ENCODE measurements around the gene FASN. TPM values are rescaled to one million over a fixed set of nuclear protein-coding genes. Genes with fewer than 3 reads are reported as not detected.

FASN gene
- total RNA-seq, 1 experiment from 2014 or later: 433 TPM

DNA sequence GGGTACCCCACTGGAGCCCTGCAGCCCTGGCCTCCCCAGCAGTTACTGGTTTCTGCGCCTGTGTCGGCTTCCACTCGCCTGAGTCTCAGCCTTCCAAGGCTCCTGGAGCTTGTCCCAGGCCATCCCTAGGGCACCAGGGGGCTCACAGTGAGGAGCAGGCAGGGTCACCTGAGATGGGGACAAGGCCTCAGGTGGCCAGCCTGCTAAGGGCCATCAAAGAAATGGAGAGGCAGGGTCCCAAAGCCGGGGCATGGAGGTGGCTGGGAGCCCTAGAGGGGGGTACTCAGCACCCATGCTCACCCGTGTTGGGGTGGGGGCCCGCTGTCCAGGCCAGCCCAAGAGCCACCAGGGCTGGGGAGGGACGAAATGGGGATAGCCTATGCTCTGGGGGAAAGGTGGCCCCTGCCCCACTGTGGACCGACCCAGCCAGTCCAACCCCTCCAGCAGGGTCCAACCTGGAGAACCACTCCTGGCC lies 1.3 kb downstream of the FASN start:
- H3K4me3 Mint-ChIP-seq: peak overlapping the region; percentile 74 to 82
- Histone ChIP-seq H4K91ac (ENCODE audit: insufficient read length, low read depth, low read length) (no peak overlapping the region), H3K79me1 (ENCODE audit: insufficient read depth, low read depth, low read length, poor library complexity, severe bottlenecking) (peaks cover 10% of the 10 kb centered on the region), H2BK20ac (ENCODE audit: low read depth, low read length, poor library complexity, severe bottlenecking) (no peak overlapping the region), H3K18ac (ENCODE audit: insufficient read length, low read depth, low read length) (no peak overlapping the region), H3T11ph (ENCODE audit: low read length) (no peak overlapping the region), H3K14ac (ENCODE audit: insufficient read depth, low read length) (0 out of 2 replicates have a peak overlapping the region, but pooled peaks have one; percentile 1), H3K4me2 (ENCODE audit: insufficient read depth, insufficient read length, low read length) (peak overlapping the region; percentile 73), H2BK120ac (ENCODE audit: low read depth, low read length, poor library complexity, severe bottlenecking) (no peak overlapping the region), H3K4me1 (ENCODE audit: insufficient read depth, low read length) (no peaks in the 10 kb centered on the region), H3K9me3 (ENCODE audit: control insufficient read depth, low read depth, low read length) (no peaks in the 10 kb centered on the region), H2AFZ (ENCODE audit: low read length) (no peak overlapping the region), H4K20me1 (ENCODE audit: control insufficient read depth, insufficient read depth, insufficient read length) (no peaks in the 10 kb centered on the region), H2BK5ac (ENCODE audit: insufficient read length, low read length) (no peak overlapping the region), H2BK12ac (ENCODE audit: insufficient read length, low read depth, low read length) (no peak overlapping the region), H3K27me3 (ENCODE audit: insufficient read depth, low read length) (no peaks in the 10 kb centered on the region), H4K5ac (ENCODE audit: insufficient read length, low read depth, low read length) (no peak overlapping the region), H3K23me2 (ENCODE audit: insufficient read length, low read depth, low read length, poor library complexity, severe bottlenecking) (peaks cover 14% of the 10 kb centered on the region), H3K27ac (ENCODE audit: insufficient read length, low read depth, low read length) (no peak overlapping the region), H3K4ac (ENCODE audit: low read depth, low read length) (no peak overlapping the region), H3K79me2 (ENCODE audit: insufficient read depth, low read length) (peaks cover 20% of the 10 kb centered on the region; the same call in 1 of the 2 replicates), H2BK15ac (ENCODE audit: low read depth, low read length) (no peak overlapping the region), H3K23ac (ENCODE audit: insufficient read length, low read depth, low read length) (no peak overlapping the region), H4K8ac (replicated peaks; ENCODE audit: insufficient read length, low read depth, low read length) (no peak overlapping the region), H3K9ac (ENCODE audit: extremely low read depth, insufficient read length, low read length) (peak overlapping the region; percentile 53), H3K56ac (ENCODE audit: insufficient read length, low read depth, low read length) (no peak overlapping the region), H2AK5ac (ENCODE audit: insufficient read length, low read length) (no peak overlapping the region)
- TF ChIP-seq, protein P1, sequence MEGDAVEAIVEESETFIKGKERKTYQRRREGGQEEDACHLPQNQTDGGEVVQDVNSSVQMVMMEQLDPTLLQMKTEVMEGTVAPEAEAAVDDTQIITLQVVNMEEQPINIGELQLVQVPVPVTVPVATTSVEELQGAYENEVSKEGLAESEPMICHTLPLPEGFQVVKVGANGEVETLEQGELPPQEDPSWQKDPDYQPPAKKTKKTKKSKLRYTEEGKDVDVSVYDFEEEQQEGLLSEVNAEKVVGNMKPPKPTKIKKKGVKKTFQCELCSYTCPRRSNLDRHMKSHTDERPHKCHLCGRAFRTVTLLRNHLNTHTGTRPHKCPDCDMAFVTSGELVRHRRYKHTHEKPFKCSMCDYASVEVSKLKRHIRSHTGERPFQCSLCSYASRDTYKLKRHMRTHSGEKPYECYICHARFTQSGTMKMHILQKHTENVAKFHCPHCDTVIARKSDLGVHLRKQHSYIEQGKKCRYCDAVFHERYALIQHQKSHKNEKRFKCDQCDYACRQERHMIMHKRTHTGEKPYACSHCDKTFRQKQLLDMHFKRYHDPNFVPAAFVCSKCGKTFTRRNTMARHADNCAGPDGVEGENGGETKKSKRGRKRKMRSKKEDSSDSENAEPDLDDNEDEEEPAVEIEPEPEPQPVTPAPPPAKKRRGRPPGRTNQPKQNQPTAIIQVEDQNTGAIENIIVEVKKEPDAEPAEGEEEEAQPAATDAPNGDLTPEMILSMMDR (conservative IDR thresholded peaks at IDR 0.05): no peak
- DNase-seq: no peak
- no peaks in the 10 kb centered on the region for H3K9me3 Mint-ChIP-seq
- H3K36me3 Mint-ChIP-seq (ENCODE audit: insufficient read depth in 1 of 3, low read depth in 3 of 3): peaks cover 10 to 34% (median 32%) of the 10 kb centered on the region in 3 experiments; a peak in 6 of 7 replicates
- H3K27ac Mint-ChIP-seq: 0 out of 7 replicates have a peak overlapping the region, but pooled peaks of 1 of the 3 experiments have one; percentile 40
- H3K27me3 Mint-ChIP-seq (ENCODE audit: low read depth): no peaks in the 10 kb centered on the region
- WGBS (ENCODE audit: extremely low coverage, insufficient read length, low lambda C conversion rate): no CpG with 5 or more reads among the region's 8 CpGs
- peaks cover 17 to 34% of the 10 kb centered on the region in 2 experiments for H3K4me1 Mint-ChIP-seq

All from H9 (cell line).